Gastroesophageal sphincter (tissue), 4 donors: Measurements from ENCODE around the gene COPZ1. TPM values are rescaled to one million over a fixed set of nuclear protein-coding genes. Genes with fewer than 3 reads are reported as not detected.
A peak's percentile ranks its signal among the peaks of the same experiment; 100 is the strongest.

ENCODE experiments used
- ATAC-seq: fragments of 150-250 bp; one replicate; pipeline ENCODE4 v1.9.1; 2016; ENCODE audit warnings: mild to moderate bottlenecking, moderate library complexity
- H3K27ac ChIP-seq, 4 donors: fragments of 200-600 bp; sonication (generic) in 3 of 4; 1 replicate in 3 of 4; 2 replicates in 1 of 4; pipeline ENCODE4 v1.5.1; 2016 to 2019
- H3K27me3 ChIP-seq: fragments of 200-600 bp; sonication (generic); one replicate; pipeline ENCODE4 v1.5.1; 2019
- H3K36me3 ChIP-seq, 2 donors: fragments of 200-600 bp; sonication (generic); one replicate each; pipeline ENCODE4 v1.5.1; 2019; ENCODE audit warnings: control low read depth in 1 of 2
- H3K4me1 ChIP-seq, 3 donors: fragments of 200-600 bp; sonication (generic); 1 replicate in 2 of 3; 2 replicates in 1 of 3; pipeline ENCODE4 v1.5.1; 2016 to 2019; ENCODE audit warnings: control low read depth in 2 of 3
- H3K4me3 ChIP-seq, 2 donors: fragments of 200-600 bp; sonication (generic); one replicate each; pipeline ENCODE4 v1.5.1; 2019; ENCODE audit warnings: mild to moderate bottlenecking in 1 of 2, moderate library complexity in 1 of 2
- H3K9me3 ChIP-seq, 3 donors: fragments of 200-600 bp; sonication (generic); one replicate each; pipeline ENCODE4 v1.5.1; 2017 to 2019; ENCODE audit warnings: control low read depth in 2 of 3
- EP300 ChIP-seq: sonication (generic); formaldehyde crosslinking; IDR thresholded peaks from one replicate; pipeline ENCODE4 v1.6.1; 2017; ENCODE audit warnings: antibody characterized with exemption, mild to moderate bottlenecking
- POLR2A ChIP-seq, 2 donors: fragments of 450-650 bp; IDR thresholded peaks; one replicate each; pipeline ENCODE4 v1.6.1; 2017; ENCODE audit warnings: antibody characterized with exemption in 2 of 2, mild to moderate bottlenecking in 2 of 2, moderate library complexity in 1 of 2
- POLR2AphosphoS5 ChIP-seq: sonication (generic); formaldehyde crosslinking; IDR thresholded peaks from one replicate; pipeline ENCODE4 v1.6.1; 2017; ENCODE audit warnings: antibody characterized with exemption
- WGBS, 2 donors: methylation state at CpG; one replicate each; pipeline ENCODE4 v1.1.5; 2018; ENCODE audit warnings: low coverage in 1 of 2; 5-methylcytosine and 5-hydroxymethylcytosine counted together
- total RNA-seq, 4 donors: library from RNA; depleted of rRNA; stranded (reverse); fragments of >200 nt; gene quantifications; one replicate each; pipeline ENCODE4 v1.1.0, GENCODE V29; 2016
- TF ChIP-seq, protein P1 (sequence below), 4 experiments: fragments of 200-600 bp in 2 of 4; fragments of 450-650 bp in 2 of 4; sonication (generic) in 1 of 4; IDR thresholded peaks; one replicate each; pipeline ENCODE4 v1.5.1; 2017 to 2019; ENCODE audit warnings: antibody characterized with exemption in 4 of 4, mild to moderate bottlenecking in 2 of 4, moderate library complexity in 2 of 4

COPZ1 gene
- total RNA-seq, 4 donors from 2014 or later: 47.0 to 138 (median 57.5) TPM

DNA sequence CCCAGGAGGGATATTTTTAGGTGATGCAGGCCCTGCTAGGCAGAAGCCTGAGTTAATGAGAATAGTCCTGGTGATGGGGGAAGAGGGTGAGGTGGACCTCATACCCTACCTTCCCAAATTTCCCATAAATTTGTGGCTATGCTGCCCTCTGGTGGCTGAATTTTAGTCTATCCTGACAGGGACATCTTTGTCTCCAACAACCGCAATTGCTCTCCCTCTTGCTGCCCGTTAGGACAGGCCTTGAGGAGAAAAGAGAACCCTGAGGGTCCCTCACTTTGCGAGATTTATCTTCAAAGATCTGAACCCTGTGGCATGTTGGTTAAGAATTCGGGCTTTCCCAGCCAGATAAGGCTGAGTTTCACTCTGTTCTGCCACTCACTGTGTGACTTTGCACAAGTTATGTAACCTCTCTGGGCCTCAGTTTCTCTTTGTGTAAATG, 69.4 kb downstream of the COPZ1 start:
- peaks cover 0 to 21% (median 4%) of the 10 kb centered on the region in 3 donors for H3K4me1 ChIP-seq
- ATAC-seq: peak; percentile 34
- H3K36me3 ChIP-seq: peaks cover 2 to 62% of the 10 kb centered on the region in 2 donors
- H3K9me3 ChIP-seq: no peaks in the 10 kb centered on the region
- TF ChIP-seq POLR2AphosphoS5 (peak; percentile 19), EP300 (no peak), POLR2A (IDR thresholded peaks at IDR 0.05) (no peak)
- TF ChIP-seq, protein P1, sequence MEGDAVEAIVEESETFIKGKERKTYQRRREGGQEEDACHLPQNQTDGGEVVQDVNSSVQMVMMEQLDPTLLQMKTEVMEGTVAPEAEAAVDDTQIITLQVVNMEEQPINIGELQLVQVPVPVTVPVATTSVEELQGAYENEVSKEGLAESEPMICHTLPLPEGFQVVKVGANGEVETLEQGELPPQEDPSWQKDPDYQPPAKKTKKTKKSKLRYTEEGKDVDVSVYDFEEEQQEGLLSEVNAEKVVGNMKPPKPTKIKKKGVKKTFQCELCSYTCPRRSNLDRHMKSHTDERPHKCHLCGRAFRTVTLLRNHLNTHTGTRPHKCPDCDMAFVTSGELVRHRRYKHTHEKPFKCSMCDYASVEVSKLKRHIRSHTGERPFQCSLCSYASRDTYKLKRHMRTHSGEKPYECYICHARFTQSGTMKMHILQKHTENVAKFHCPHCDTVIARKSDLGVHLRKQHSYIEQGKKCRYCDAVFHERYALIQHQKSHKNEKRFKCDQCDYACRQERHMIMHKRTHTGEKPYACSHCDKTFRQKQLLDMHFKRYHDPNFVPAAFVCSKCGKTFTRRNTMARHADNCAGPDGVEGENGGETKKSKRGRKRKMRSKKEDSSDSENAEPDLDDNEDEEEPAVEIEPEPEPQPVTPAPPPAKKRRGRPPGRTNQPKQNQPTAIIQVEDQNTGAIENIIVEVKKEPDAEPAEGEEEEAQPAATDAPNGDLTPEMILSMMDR (IDR thresholded peaks at IDR 0.05): peak in 3 of 4 experiments; percentile 61 to 68 (median 61)
- WGBS, 2 donors: 27 to 39% methylated on average over 4 of the region's 4 CpGs
- peak overlapping the region in 1 of 4 donors; percentile 38 for H3K27ac ChIP-seq
- H3K4me3 ChIP-seq: no peak overlapping the region
- no peaks in the 10 kb centered on the region for H3K27me3 ChIP-seq

DNA sequence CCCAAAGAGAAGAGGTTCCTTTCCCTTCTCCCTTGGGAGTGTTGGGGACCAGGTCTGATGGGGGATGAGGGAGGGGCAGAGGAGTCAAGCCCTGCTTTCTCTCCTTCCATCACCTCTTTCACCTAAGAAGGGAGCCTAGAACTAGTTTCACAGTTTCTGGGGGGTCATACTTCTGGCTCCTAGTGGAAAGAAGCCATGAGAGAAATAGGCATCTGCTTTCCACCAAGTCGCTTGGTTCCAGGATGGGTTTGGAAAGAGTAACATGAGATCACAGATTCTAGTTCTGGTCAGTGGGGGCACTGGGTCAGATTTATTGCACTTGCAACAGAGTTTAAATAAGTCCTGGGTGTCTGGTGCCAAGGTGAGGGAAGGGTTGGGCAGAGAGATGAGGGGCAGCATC, 70.1 kb downstream of the COPZ1 start:
- Histone ChIP-seq H3K27me3 (no peaks in the 10 kb centered on the region), H3K27ac (no peak overlapping the region), H3K4me3 (no peak overlapping the region), H3K4me1 (peaks cover 0 to 26% (median 4%) of the 10 kb centered on the region in 3 donors), H3K9me3 (no peaks in the 10 kb centered on the region), H3K36me3 (peaks cover 2 to 68% of the 10 kb centered on the region in 2 donors)
- TF ChIP-seq, protein P1 (IDR thresholded peaks at IDR 0.05): no peak
- TF ChIP-seq EP300: no peak
- TF ChIP-seq POLR2AphosphoS5: no peak
- no peak for TF ChIP-seq POLR2A (IDR thresholded peaks at IDR 0.05)
- WGBS, 2 donors: 100% methylated on average over 1 of the region's 1 CpG; no CpG with 5 or more reads in 1 of the 2 donors
- ATAC-seq: no peak

- Histone ChIP-seq H3K4me3 (no peak overlapping the region), H3K27ac (no peak overlapping the region), H3K36me3 (peaks cover 2 to 74% of the 10 kb centered on the region in 2 donors), H3K27me3 (no peaks in the 10 kb centered on the region), H3K4me1 (peaks cover 0 to 25% (median 4%) of the 10 kb centered on the region in 3 donors), H3K9me3 (no peaks in the 10 kb centered on the region)
- ATAC-seq: no peak
- TF ChIP-seq POLR2AphosphoS5 (peak; percentile 1), EP300 (no peak)
Observed at GRCh38 chr12:54395545-54395944, 70.6 kb downstream of the COPZ1 start.

DNA sequence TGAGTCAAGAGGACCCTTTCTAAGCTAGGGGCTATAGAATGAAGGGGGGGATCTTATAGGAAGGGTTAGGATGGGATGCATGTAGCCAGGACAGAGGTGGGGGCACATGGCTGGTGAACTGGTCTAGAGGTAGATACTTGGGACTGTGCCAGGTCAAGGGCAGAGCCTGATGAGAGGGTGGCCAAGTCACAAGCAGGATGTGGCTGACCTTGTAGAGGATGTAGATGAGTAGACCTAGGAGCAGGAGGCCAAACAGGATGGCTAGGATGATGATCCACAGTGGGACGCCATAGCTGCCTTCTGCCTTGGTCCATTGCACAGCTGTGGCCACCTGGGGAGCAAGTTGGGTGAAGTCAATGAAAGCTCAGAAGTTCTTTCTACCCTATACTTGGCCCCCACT, 72.2 kb downstream of the COPZ1 start:
- H3K36me3 ChIP-seq: peaks cover 2 to 90% of the 10 kb centered on the region in 2 donors
- 67 to 71% methylated on average over 1 of the region's 1 CpG for WGBS, 2 donors
- no peak overlapping the region for H3K27ac ChIP-seq
- no peak overlapping the region for H3K4me3 ChIP-seq
- ATAC-seq: no peak
- H3K9me3 ChIP-seq: no peaks in the 10 kb centered on the region
- peak; percentile 44 for TF ChIP-seq POLR2AphosphoS5
- TF ChIP-seq, protein P1 (IDR thresholded peaks at IDR 0.05): no peak
- no peak for TF ChIP-seq EP300
- TF ChIP-seq POLR2A (IDR thresholded peaks at IDR 0.05): no peak
- no peaks in the 10 kb centered on the region for H3K27me3 ChIP-seq
- H3K4me1 ChIP-seq: peaks cover 0 to 10% (median 0%) of the 10 kb centered on the region in 3 donors

- TF ChIP-seq POLR2AphosphoS5 (no peak), POLR2A (IDR thresholded peaks at IDR 0.05) (no peak), EP300 (no peak)
- TF ChIP-seq, protein P1 (IDR thresholded peaks at IDR 0.05): no peak
- H3K4me3 ChIP-seq: no peak overlapping the region
- 100% methylated on average over 2 of the region's 2 CpGs; no CpG with 5 or more reads in 1 of the 2 donors for WGBS, 2 donors
- peak overlapping the region in 2 of 4 donors; percentile 14 to 19 for H3K27ac ChIP-seq
- no peaks in the 10 kb centered on the region for H3K9me3 ChIP-seq
- peaks cover 0 to 4% (median 0%) of the 10 kb centered on the region in 3 donors for H3K4me1 ChIP-seq
- peaks cover 2 to 100% of the 10 kb centered on the region in 2 donors for H3K36me3 ChIP-seq
- ATAC-seq: no peak
- no peaks in the 10 kb centered on the region for H3K27me3 ChIP-seq
Observed at GRCh38 chr12:54398218-54398617, 73.3 kb downstream of the COPZ1 start.
